ENCODE results near the gene UMAD1. TPM values are rescaled to one million over a fixed set of nuclear protein-coding genes. Genes with fewer than 3 reads are reported as not detected.

The UMAD1 gene
- total RNA-seq, 1 donor from 2014 or later: 6.1 TPM

Small RNAs within 50 kb of the gene (small RNA-seq; reads per million reads assigned to genes)
- not detected for gene RNU6-534P (ENCODE audit: low replicate concordance)

Other genes starting within 250 kb of the UMAD1 start
- gene COL28A1, start 104.9 kb upstream of the UMAD1 start, total RNA-seq: 0.74 TPM
- gene MIOS, start 73.9 kb upstream of the UMAD1 start, total RNA-seq: 48.7 TPM
- 10.8 TPM for gene RPA3, start 77.9 kb downstream of the UMAD1 start, total RNA-seq